A549 (cell line): ENCODE data around the gene SPEF1. TPM values are rescaled to one million over a fixed set of nuclear protein-coding genes. Genes with fewer than 3 reads are reported as not detected.

Experiments used
- ATAC-seq, 2 experiments: fragments of 200-7000 bp in 1 of 2; fragments of >200 bp in 1 of 2; cut with Nextera tagmentation in 1 of 2; cut with Tn5 transposase in 1 of 2; 3 replicates each; pipeline versions ENCODE4 v1.8.0 to v1.9.1; 2018 to 2020; ENCODE audit warnings: mild to moderate bottlenecking in 1 of 2, moderate library complexity in 1 of 2
- CTCF ChIA-PET: fragments of 300-600 bp; sonication (Branson Sonifier 250); formaldehyde crosslinking; extraction: SDS; loops from one replicate; lab custom pipeline; 2021; ENCODE audit warnings: antibody characterized with exemption, inconsistent platforms; lab: Yijun Ruan, JAX
- POLR2A ChIA-PET: fragments of 350-600 bp; formaldehyde crosslinking; extraction: SDS; loops from one replicate; lab custom pipeline; 2021; ENCODE audit warnings: antibody characterized with exemption, inconsistent platforms; lab: Yijun Ruan, JAX
- DNase-seq, 2 experiments: peaks; one replicate each; pipeline versions ENCODE4 v3.0.0 to v3.0.0-alpha.2; 2011 to 2016; ENCODE audit warnings: low read depth in 1 of 2, low spot score in 1 of 2
- FAIRE-seq: peaks from 2 replicates; lab custom pipeline; 2011; peaks lifted over from hg19 to GRCh38; lab: Jason Lieb, UNC
- H3K27ac ChIP-seq, 2 experiments: fragments of >200 bp; sonication (Bioruptor Twin); formaldehyde crosslinking; 3 replicates each; pipeline ENCODE4 v1.5.1; 2016 to 2017
- H3K4me1 ChIP-seq: fragments of >200 bp; sonication (Bioruptor Twin); formaldehyde crosslinking; 3 replicates; pipeline ENCODE4 v1.6.1; 2016
- H3K4me2 ChIP-seq: fragments of >200 bp; sonication (Bioruptor Twin); formaldehyde crosslinking; 3 replicates; pipeline ENCODE4 v1.6.1; 2016
- H3K4me3 ChIP-seq: fragments of >200 bp; sonication (Bioruptor Twin); formaldehyde crosslinking; 3 replicates; pipeline ENCODE4 v1.5.1; 2016
- H3K9me3 ChIP-seq: fragments of >200 bp; sonication (Bioruptor Twin); formaldehyde crosslinking; 3 replicates; pipeline ENCODE4 v1.6.1; 2016
- BHLHE40 ChIP-seq: IDR thresholded peaks from 2 replicates; pipeline ENCODE4 v1.6.1; 2012; ENCODE audit warnings: low read depth, low read length, inconsistent platforms
- CBX8 ChIP-seq: fragments of 200-600 bp; sonication (generic); IDR thresholded peaks from 2 replicates; pipeline ENCODE4 v1.6.1; 2016
- CEBPB ChIP-seq, 2 experiments: fragments of >200 bp in 1 of 2; sonication (Bioruptor Twin) in 1 of 2; formaldehyde crosslinking in 1 of 2; IDR thresholded peaks; 2 replicates each; pipeline ENCODE4 v1.6.1; 2012 to 2016
- CHD2 ChIP-seq: fragments of 150-350 bp; IDR thresholded peaks from 2 replicates; pipeline ENCODE4 v1.6.1; 2014; ENCODE audit warnings: low read length; ENCODE audit not compliant: partially characterized antibody
- FOXS1 ChIP-seq: fragments of 250-450 bp; sonication (Bioruptor Pico); IDR thresholded peaks from 2 replicates; pipeline ENCODE4 v1.5.0; 2020; ENCODE audit warnings: mild to moderate bottlenecking, moderate library complexity
- HMGXB4 ChIP-seq: fragments of 250-450 bp; sonication (Bioruptor Pico); IDR thresholded peaks from 2 replicates; pipeline ENCODE4 v1.5.0; 2021; ENCODE audit warnings: mild to moderate bottlenecking, moderate library complexity, borderline replicate concordance
- HOXB5 ChIP-seq: fragments of 250-450 bp; sonication (Bioruptor Pico); IDR thresholded peaks from 2 replicates; pipeline ENCODE4 v1.5.0; 2020; ENCODE audit warnings: mild to moderate bottlenecking, moderate library complexity
- MAFK ChIP-seq: fragments of 450-650 bp; IDR thresholded peaks from 2 replicates; pipeline ENCODE4 v1.6.1; 2014; ENCODE audit not compliant: partially characterized antibody
- PBX3 ChIP-seq: IDR thresholded peaks from 2 replicates; pipeline ENCODE4 v1.6.1; 2012
- PHF8 ChIP-seq: fragments of 200-600 bp; sonication (generic); IDR thresholded peaks from 2 replicates; pipeline ENCODE4 v1.6.1; 2016; ENCODE audit warnings: low read depth, mild to moderate bottlenecking, antibody characterized with exemption, moderate library complexity, borderline replicate concordance
- POLR2AphosphoS2 ChIP-seq: conservative IDR thresholded peaks from 2 replicates; pipeline ENCODE4 v1.6.1; 2012; ENCODE audit warnings: low read length, improper control_type of control experiment, inconsistent platforms
- RFX5 ChIP-seq: fragments of 450-650 bp; IDR thresholded peaks from 2 replicates; pipeline ENCODE4 v1.7.1; 2014; ENCODE audit warnings: antibody characterized with exemption, mild to moderate bottlenecking, moderate library complexity
- SMC3 ChIP-seq: fragments of >200 bp; sonication (Bioruptor Twin); formaldehyde crosslinking; IDR thresholded peaks from 3 replicates; pipeline ENCODE4 v1.6.1; 2018; ENCODE audit warnings: inconsistent platforms
- SREBF2 ChIP-seq: fragments of 450-650 bp; IDR thresholded peaks from 2 replicates; pipeline ENCODE4 v1.6.1; 2014; ENCODE audit warnings: mild to moderate bottlenecking, moderate library complexity
- ZNF302 ChIP-seq: fragments of 250-450 bp; sonication (Bioruptor Pico); IDR thresholded peaks from 2 replicates; pipeline ENCODE4 v1.9.0; 2021; ENCODE audit warnings: inconsistent platforms, mild to moderate bottlenecking, moderate library complexity
- ZSCAN20 ChIP-seq: fragments of 250-450 bp; sonication (Bioruptor Pico); IDR thresholded peaks from 2 replicates; pipeline ENCODE4 v1.8.0; 2022; ENCODE audit warnings: mild to moderate bottlenecking, moderate library complexity
- WGBS: methylation state at CpG from one replicate; pipeline ENCODE4 v1.1.6; 2017; ENCODE audit errors: missing lambda C conversion rate; 5-methylcytosine and 5-hydroxymethylcytosine counted together
- polyA plus RNA-seq, 4 experiments: library from polyadenylated mRNA; depleted of rRNA in 3 of 4; stranded (reverse); fragments of >200 nt; fragmentation: RNase III in 1 of 4; extraction: RNeasy Plus Mini Kit Qiagen cat#74134 plus additional on column Dnase treatment in 1 of 4; gene quantifications; 2 replicates in 3 of 4; 3 replicates in 1 of 4; pipeline ENCODE4 v1.2.3, GENCODE V29; 2011 to 2017

The SPEF1 gene
- polyA plus RNA-seq, 2 of the 4 experiments (the other 2 are of a cell fraction), result 0.41 to 1.3 TPM

- TF ChIP-seq POLR2AphosphoS2, result no peak
- no peak for TF ChIP-seq CBX8
- no peak for TF ChIP-seq ZSCAN20 (CRISPR knock-in tag)
Measured at GRCh38 chr20:3777381-3777715, 3.9 kb downstream of the SPEF1 start (continued).

GRCh38 chr20:3775457-3776108 lies 5.7 kb downstream of the SPEF1 start:
- peaks cover under 1% of the 10 kb centered on the region for H3K4me1 ChIP-seq
- DNase-seq (no peak), FAIRE-seq (no peak), ATAC-seq (no peak)
- ChIA-PET CTCF (interaction anchor here (1.3 to 56.5 kb wide), 5 partner anchors 11 to 99 kb away, joined by 3 to 1634 read pairs (median 4); partner anchors contain the start of genes ADISSP, CENPB and HSPA12B), POLR2A (interaction anchor here (1.2 kb wide), 1 partner anchor 8 kb away, joined by 4 read pairs; the partner anchor contains the start of gene ADISSP)
- no peaks in the 10 kb centered on the region for H3K9me3 ChIP-seq
- H3K4me2 ChIP-seq, result no peak overlapping the region
- H3K4me3 ChIP-seq, result no peak overlapping the region
- TF ChIP-seq SREBF2, result no peak
- no peak for TF ChIP-seq HOXB5
- TF ChIP-seq SMC3, result no peak
- no peak for TF ChIP-seq CHD2
- TF ChIP-seq ZSCAN20 (CRISPR knock-in tag), result no peak
- H3K27ac ChIP-seq, result no peak overlapping the region
- 38% methylated on average over 4 of the region's 4 CpGs for WGBS

GRCh38 chr20:3771552-3772058 lies 9.6 kb downstream of the SPEF1 start:
- Histone ChIP-seq H3K4me3 (no peak overlapping the region), H3K27ac (no peak overlapping the region), H3K4me1 (peaks cover 12% of the 10 kb centered on the region), H3K9me3 (no peaks in the 10 kb centered on the region), H3K4me2 (no peak overlapping the region)
- CTCF ChIA-PET, result interaction anchor here (0.7 to 72.1 kb wide), 6 partner anchors 7 to 301 kb away, joined by 3 to 2233 read pairs (median 820); partner anchors contain the start of genes ADAM33, ADISSP, CENPB and GFRA4
- POLR2A ChIA-PET, result interaction anchor here (0.6 kb wide), 1 partner anchor 46 kb away, joined by 3 read pairs; no protein-coding TSS in a partner anchor
- no peak for DNase-seq
- 67% methylated on average over 7 of the region's 7 CpGs for whole genome bisulfite sequencing
- no peak for TF ChIP-seq CEBPB (IDR thresholded peaks at IDR 0.05)
- TF ChIP-seq BHLHE40, result no peak
- no peak for TF ChIP-seq MAFK
- TF ChIP-seq PBX3, result no peak
- TF ChIP-seq HMGXB4 (CRISPR knock-in tag), result no peak
- TF ChIP-seq FOXS1, result no peak
- TF ChIP-seq PHF8, result no peak
- no peak for TF ChIP-seq RFX5
- TF ChIP-seq ZNF302 (CRISPR knock-in tag), result no peak
- no peak for ATAC-seq
- FAIRE-seq, result no peak
